HG03139 (cell line): ENCODE measurements around the gene LRP11.
"Not testable (repeated sequence)": the region's sequence is repeated elsewhere in the genome, so short reads cannot be mapped to it uniquely, and the experiment has no call there.

Experiments
- ATAC-seq: cut with Tn5 transposase; IDR thresholded peaks from one replicate; pipeline ENCODE4 v1.9.1; 2021; ENCODE audit not compliant: unreplicated experiment

LRP11 gene

DNA sequence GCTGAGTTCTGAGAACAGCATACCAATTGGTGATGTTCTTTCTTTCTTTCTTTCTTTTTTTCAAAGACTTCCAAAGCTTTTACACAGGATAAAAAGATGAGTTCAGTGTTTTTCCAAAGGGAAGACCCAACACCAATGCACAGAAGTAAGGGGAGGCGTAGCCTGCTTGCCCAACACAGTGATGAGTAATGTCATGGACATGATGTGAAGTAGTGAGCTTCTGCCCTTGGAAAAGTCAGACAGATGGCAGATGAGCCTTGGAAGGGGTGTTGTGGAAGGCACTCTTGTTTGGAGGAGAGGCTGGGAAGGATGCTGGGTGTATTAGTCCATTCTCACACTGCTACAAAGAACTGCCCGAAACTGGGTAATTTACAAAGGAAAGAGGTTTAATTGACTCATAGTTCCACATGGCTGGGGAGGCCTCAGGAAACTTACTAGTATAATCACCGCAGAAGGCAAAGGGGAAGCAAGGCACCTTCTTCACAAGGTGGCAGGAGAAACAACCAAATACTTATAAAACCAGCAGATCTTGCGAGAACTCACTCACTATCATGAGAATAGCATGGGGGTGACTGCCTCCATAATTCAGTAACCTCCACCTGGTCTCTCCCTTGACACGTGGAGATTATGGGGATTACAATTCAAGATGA lies 12.6 kb downstream of the LRP11 start:
- ATAC-seq, result no peak

DNA sequence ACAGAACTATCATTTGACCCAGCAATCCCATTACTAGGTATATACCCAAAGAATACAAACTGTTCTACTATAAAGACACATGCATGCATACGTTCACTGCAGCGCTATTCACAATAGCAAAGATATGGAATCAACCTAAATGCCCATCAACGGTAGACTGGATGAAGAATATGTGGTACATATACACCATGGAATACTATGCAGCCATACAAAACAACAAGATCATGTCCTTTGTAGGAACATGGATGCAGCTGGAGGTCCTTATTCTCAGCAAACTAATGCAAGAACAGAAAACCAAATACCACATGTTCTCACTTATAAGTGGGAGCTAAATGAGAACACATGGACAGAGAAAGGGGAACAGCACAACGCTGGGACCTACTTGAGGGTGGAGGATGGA lies 15.8 kb downstream of the LRP11 start:
- ATAC-seq, result not testable (repeated sequence)

DNA sequence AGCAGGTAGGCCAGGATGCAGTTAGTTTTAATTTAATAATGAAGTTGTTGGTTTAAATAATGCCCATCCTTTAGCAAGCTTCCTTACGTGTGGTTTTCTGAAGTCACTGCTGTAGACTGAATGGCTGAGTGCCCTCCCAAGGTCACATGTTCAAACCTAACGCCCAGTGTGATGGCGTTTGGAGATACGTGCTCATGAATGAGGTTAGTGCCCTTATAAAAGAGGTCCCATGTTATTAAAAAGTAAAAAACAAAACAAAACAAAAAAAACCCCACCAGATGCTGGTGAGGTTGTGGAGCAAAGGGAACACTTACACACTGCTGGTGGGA lies 16.3 kb downstream of the LRP11 start:
- no peak for ATAC-seq

- no peak for ATAC-seq
These were observed 17.8 kb downstream of the LRP11 start for GRCh38 chr6:149846321-149846720.

DNA sequence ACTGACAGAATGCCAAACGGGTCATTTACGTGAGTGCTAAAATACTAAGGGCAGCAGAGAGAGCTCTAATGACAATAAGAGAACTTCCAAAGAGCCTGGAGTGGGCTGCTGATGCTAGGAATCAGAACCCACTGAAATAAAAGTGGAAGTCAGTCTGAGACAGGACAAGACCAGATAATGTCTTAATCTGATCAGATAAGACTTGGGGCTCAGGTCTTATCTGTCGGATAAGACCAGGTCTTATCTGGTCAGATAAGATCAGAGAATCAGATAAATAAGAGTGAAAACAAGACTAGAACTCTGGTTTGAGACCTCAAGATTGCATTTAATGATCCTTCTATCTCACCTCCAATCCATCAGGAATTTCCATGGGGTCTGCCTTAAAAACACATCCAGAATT lies 18.6 kb downstream of the LRP11 start:
- no peak for ATAC-seq

GRCh38 chr6:149844480-149844879 lies 19.7 kb downstream of the LRP11 start:
- no peak for ATAC-seq

DNA sequence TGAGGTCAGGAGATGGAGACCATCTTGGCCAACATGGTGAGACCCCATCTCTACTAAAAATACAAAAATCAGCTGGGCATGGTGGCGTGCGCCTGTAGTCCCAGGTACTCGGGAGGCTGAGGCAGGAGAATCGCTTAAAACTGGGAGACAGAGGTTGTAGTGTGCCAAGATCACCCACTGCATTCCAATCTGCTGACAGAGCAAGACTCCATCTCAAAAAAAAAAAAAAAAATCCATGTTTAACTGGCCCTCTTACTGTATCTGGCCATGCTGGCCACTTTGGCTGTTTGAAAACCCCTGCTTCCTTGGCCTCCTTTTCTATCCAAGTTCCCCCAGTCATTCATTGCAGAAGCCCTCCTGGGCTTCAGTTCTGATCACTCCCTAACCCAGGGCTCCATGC lies 20.1 kb downstream of the LRP11 start:
- not testable (repeated sequence) for ATAC-seq

DNA sequence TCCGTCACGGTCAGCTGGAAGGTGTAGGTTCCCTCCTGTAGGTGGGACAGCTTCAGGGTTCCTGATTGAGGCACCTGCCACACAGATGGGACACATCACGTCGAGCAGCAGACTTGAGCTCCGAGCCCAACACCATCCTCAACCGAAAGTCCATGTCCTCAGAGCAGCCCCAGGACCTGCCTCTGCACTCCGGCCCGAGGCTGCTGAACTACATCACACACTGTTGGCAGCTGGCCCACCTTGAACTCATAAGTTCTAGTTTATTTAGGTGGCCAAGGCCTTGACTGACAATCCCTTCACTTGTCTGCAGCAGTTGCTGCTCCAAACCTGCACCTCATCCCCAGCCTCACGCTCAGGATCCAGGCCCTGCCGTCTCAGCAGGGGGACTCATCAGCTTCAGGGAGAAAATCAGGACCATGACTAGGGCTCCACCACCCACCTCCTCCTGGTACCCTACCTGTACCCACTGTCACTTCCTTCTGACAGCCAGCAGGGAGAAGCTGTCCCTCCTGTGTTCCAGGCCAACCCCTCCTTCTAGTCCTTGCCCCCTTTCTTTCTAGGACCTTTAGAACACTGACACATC lies 21.0 kb downstream of the LRP11 start:
- no peak for ATAC-seq

DNA sequence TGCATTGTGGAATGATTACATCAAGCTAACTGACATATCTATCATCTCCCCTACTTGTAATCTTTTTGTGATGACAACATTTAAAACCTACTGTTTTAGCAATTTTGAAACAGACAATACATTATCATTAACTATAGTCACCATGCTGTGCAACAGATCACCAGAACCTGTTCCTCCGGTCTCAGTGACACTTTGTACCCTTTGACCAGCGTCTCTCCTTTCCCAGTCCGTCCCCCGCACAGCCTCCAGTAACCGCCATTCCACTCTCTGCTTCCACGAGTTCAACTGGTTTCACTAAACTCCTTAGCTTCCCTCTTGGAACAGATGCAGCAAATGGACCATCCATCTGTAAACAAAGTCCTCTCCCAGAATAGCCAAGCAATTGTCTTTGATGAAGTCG lies 21.8 kb downstream of the LRP11 start:
- no peak for ATAC-seq

GRCh38 chr6:149840345-149841075 lies 23.6 kb downstream of the LRP11 start:
- no peak for ATAC-seq

GRCh38 chr6:149834513-149835481 lies 29.4 kb downstream of the LRP11 start:
- no peak for ATAC-seq

GRCh38 chr6:149833651-149834050 lies 30.5 kb downstream of the LRP11 start:
- no peak for ATAC-seq

DNA sequence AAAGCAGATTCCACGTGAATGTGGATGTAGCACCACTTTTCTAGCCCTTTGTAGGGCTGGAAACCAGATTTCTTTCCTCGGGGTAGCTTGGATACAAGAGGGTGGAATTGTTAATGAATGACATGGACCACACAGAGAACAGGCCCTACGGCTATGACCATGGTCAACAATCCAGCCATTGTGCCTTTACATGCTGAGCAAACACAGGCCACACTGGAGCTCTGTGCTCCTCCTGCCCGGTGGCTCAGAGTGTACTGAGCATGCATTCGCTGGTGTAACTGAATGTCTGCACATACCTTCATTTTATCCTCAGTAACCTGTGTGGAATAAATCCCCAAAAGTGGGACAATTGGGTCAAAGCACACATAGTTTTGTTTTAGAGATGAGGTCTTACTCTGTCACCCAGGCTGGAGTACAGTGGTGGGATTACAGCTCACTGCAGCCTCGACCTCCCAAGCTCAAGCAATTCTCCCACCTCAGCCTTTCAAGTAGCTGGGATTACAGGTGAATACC lies 32.8 kb downstream of the LRP11 start:
- ATAC-seq, result no peak

DNA sequence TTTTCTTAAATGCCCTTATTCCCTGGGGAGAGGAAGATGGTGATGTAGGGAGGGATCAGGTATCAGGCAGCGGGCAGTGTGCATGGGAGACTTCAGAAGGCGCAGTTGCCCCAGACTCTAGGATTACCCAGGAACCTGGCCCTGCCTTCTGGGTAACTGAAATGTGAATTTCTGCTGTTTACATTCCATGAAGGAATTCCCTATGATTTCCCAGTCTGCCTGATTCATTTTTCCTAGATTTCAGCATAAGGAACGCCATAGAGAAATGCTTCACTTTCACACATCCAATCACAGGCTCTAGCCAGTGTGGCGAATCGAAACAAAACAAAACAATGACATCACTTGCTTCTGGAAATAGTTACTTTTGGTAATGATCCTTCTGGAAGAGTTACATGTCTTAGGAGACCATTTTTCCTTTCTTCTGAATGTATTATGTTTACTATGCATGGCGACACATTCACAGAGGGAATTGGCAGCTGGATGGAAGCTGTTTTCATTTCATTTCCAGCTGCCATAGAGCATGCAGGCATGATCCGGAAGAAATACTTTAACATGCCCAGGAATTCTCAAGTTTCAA lies 33.3 kb downstream of the LRP11 start:
- ATAC-seq, result no peak

DNA sequence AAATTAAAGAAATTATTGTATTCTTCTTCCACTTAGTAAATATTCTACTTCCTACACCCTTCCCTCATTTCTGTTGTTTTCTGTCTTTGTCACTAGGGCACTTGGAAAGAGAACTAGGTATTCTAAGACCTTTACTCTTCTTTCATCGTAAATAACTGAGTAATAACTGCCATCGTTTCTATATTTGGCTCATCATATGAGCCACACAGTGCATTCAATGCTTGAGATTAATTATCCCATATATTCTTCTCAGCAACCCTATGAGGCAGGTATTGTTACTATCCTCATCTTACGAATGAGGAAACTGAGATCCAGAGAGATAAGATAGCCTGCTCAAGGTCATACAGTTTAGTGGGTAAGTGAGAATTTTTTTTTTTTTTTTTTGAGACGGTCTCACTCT lies 38.9 kb downstream of the LRP11 start:
- ATAC-seq, result no peak

DNA sequence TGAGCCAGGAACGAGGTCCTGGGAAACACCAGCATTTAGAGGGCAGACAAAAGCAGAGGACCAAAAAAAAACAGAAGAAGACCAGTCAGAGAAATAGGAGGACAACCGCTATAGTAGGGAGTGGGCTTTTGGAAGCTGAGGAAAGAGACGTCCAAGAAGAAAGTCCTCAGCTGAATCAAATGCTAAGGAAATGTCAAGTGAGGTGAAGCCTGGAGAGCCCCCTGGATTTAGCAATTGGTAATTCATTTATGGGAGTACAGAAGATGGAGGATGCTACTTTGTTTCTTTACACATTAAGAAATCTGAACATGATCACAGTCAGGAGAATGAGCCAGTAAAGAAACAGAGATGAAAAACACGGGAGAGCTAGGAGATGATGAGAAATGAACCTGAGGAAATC lies 41.1 kb downstream of the LRP11 start:
- ATAC-seq, result no peak

GRCh38 chr6:149821492-149821891 lies 42.7 kb downstream of the LRP11 start:
- no peak for ATAC-seq

GRCh38 chr6:149820506-149820905 lies 43.7 kb downstream of the LRP11 start:
- no peak for ATAC-seq

DNA sequence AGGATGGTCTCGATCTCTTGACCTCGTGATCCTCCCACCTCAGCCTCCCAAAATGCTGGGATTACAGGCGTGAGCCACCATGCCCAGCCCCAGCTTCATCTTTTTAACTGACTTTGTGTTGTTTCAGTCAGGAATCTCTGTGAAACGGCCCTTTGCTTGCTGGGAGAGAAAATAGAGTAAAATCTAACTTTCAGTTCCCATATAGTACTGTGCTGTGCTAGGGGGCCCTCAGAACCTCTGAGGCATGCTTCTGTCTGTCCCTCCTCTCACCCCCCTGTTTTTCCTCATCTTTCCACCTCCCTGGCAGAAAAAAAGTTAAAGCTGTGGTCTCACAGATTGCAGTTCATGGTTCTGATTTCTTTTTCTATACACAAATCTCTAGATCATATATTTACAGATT lies 48.4 kb downstream of the LRP11 start:
- ATAC-seq, result no peak

GRCh38 chr6:149813351-149813750 lies 50.8 kb downstream of the LRP11 start:
- ATAC-seq, result no peak

DNA sequence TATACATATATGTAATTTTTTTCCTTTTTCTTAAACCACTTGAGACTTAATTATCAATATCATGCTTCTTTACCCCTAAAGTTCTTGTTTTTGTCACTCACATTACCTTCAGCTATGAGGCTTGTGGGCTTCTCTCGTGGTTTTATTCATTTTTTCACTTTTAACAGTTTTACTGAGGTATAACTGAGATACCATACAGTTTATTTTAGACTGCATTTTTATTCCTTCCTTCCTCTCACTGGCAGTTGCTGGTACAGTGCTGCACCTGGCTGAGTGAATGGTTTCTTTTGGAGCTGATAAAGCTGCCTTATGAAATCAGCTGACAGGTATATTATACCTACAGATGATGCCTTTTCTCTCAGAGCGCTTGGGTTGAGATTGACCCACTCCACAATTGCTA lies 54.4 kb downstream of the LRP11 start:
- ATAC-seq, result no peak
